ENCODE measurements around the gene KRTAP2-1.
"Not testable (repeated sequence)": the region's sequence is repeated elsewhere in the genome, so short reads cannot be mapped to it uniquely, and the experiment has no call there.

Gene KRTAP2-1

DNA sequence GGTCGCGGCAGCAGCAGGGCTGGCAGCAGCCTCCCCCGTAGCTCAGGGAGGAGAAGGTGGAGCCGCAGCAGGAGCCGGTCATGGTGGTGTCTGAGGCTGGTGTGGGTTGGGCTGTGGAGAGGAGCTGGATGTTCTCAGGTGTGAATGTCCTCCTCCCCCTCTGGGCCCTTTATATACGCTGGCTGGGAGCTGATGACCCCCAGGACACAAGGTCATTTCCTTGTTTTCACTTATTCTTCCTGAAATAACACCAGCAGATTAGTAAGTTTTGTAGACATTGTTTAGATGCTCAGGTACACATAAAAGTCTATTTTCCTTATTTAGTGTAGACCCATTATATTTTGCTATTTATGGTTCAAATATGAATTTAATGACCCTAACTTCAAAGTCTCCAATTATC, 8.0 kb upstream of the KRTAP2-1 start, which contains the start of gene KRTAP2-2:
Gene KRTAP2-2, minus strand, starts transcription at position 101 of the 400 bp plus-strand sequence. Its CDS starts 19 bp downstream, at position 82.
- not testable (repeated sequence) for DNase-seq

GRCh38 chr17:41054556-41054955, 7.4 kb upstream of the KRTAP2-1 start:
- DNase-seq: not testable (repeated sequence)

- no peak for DNase-seq
Observed at GRCh38 chr17:41054025-41054424, 6.9 kb upstream of the KRTAP2-1 start.

DNA sequence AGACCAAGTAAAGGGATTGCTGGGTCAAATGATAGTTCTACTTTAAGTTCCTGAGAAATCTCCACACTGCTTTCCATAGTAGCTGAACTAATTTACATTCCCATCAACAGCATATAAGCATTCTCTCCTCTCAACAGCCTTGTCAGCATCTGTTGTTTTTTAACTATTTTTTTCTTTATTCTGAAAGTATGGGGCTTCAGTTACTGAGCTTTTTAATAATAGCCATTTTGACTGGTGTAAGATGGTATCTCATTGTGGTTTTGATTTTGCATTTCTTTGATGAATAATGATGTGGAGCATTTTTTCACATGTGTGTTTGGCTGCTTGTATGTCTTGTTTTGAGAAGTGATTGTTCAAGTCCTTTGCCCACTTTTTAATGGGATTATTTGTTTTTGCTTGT, 5.5 kb upstream of the KRTAP2-1 start:
- DNase-seq: no peak

DNA sequence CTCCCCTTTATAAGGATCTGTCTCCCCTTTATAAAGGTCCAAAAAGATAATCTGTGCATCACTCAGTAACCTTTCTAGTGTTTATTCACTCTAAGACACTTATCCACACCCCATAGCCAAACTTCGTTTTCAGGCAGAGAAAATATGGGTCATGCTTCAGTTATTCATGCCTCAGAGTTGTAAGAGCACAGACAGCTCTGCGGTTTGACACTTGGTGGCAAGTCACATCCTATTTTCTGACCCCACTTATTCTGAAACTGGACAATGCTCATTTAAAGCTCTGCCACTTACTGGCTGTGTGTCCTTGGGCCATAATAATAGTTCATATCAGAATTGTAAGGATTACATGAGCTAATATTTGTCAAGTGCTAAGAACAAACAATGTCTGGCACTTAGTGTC, 2.0 kb upstream of the KRTAP2-1 start:
- no peak for DNase-seq

GRCh38 chr17:41048441-41048840, 1.3 kb upstream of the KRTAP2-1 start:
- DNase-seq: no peak

- no peak for DNase-seq
Observed at GRCh38 chr17:41042953-41043352, 4.2 kb downstream of the KRTAP2-1 start.

DNA sequence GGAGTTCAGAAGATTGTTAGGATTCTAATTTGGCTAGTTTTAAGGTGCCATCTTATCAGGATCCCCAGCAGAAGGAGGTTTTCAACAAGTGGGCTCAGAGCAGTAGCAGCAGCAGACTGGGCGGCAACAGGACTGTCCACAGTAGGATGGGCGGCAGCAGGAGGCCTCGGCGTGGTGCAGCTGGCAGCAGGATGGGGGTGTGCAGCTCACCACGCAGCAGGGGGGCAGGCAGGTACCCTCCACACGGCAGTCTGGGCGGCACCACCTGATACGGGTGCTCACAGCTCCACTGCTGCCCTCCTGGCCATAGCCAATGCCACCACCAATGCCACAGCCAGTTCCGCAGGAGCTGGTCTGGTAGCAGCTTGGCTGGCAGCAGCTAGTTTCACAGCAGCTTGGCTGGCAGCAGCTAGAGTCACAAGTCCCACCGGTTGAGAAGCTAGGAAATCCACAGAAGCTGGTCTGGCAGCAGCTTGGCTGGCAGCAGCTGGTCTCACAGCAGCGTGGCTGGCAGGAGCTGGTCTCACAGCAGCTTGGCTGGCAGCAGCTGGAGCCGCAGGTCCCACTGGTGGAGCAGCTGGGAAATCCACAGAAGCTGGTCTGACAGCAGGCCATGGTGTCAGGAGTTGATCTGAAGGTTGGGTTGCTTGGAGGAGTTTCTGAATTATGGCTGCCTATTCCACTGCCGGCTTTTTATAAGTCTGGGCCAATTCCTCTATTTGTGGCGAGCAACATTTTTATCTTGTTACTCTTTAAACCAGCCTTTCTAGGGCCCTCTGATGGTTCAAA, 6.1 kb downstream of the KRTAP2-1 start, which contains the start of gene KRTAP1-1:
Gene KRTAP1-1, minus strand, starts transcription at position 668 of the 789 bp plus-strand sequence. Its CDS starts 53 bp downstream, at position 615.
- not testable (repeated sequence) for DNase-seq

DNA sequence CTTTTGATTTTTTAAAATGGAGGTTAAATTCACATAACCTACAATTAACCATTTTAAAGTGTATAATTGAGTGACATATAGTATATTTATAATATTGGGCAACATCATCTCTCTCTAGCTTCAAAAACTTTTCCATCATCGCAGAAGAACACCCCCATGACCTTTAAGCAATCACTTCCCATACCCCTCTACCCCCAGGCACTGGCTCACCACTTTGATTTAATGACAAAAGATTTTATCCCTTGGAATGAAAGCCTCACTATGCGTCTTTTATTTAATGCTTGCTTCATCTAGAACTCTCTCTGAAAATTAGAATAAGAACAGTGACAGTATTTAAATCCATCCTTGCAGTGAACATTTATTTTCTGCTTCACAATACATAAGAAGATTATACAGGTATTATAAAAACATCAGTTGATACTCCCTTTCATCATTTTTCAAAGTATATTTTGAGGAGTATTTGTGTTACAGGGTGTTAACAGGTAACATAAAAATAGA, 9.2 kb downstream of the KRTAP2-1 start:
- no peak for DNase-seq

DNA sequence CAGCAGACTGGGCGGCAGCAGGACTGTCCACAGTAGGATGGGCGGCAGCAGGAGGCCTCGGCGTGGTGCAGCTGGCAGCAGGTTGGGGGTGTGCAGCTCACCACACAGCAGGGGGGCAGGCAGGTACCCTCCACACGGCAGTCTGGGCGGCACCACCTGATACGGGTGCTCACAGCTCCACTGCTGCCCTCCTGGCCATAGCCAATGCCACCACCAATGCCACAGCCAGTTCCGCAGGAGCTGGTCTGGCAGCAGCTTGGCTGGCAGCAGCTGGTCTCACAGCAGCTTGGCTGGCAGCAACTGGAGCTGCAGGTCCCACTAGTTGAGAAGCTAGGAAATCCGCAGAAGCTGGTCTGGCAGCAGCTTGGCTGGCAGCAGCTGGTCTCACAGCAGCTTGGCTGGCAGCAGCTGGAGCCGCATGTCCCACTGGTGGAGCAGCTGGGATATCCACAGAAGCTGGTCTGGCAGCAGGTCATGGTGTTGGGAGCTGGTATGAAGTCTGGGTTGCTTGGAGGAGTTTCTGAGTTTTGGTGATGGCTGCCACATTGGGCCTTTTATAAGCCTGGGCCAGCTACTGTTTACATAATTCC, 12.7 kb downstream of the KRTAP2-1 start, which contains the start of gene KRTAP1-3:
Gene KRTAP1-3, minus strand, starts transcription at position 529 of the 590 bp plus-strand sequence. Its CDS starts 53 bp downstream, at position 476.
- not testable (repeated sequence) for DNase-seq

DNA sequence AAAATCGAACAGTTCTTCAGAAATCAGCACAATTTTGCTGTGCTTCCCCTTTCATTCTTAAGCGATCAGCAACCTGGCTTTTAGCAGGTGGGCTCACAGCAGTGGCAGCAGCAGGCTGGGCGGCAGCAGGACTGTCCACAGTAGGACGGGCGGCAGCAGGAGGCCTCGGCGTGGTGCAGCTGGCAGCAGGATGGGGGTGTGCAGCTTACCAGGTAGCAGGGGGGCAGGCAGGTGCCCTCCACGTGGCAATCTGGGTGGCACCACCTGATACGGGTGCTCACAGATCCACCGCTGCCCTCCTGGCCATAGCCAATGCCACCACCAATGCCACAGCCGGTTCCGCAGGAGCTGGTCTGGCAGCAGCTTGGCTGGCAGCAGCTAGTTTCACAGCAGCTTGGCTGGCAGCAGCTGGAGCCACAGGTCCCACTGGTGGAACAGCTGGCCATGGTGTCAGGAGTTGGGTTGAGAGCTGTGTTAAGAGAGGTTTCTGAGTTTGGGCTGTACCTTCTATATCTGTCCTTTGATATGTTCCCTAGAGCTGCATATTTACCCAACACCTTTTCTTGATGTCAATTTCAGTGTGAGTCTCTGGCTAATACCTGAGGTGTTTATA, 17.4 kb downstream of the KRTAP2-1 start, which contains the start of gene KRTAP1-4:
Gene KRTAP1-4, minus strand, starts transcription at position 563 of the 613 bp plus-strand sequence. Its CDS starts 117 bp downstream, at position 446.
- DNase-seq: no peak

GRCh38 chr17:41026715-41027471, 20.2 kb downstream of the KRTAP2-1 start, which contains the start of gene KRTAP1-5:
TSS of gene KRTAP1-5 (minus strand) at chr17:41027208. CDS start at chr17:41027155, 53 bp downstream.
- DNase-seq: no peak

GRCh38 chr17:41024697-41025096, 22.4 kb downstream of the KRTAP2-1 start:
- DNase-seq: no peak

DNA sequence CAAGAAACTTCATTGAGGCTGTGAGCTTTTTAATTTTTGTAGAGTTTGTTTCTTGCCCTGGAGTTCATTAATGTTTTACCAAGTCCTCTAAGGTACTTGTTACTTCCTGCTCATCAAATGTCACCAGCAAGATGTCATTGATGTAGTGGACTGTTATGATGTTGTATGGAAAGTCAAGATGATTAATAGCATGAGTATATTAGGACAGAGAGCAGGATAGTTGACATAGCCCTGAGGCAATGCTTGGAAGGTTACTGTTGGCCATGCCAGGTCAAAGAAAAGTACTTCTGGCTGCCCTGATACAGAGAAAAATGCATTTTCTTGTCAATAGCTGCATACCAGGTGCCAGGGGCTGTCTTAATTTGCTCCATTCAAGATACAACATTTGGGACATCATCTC, 26.8 kb downstream of the KRTAP2-1 start:
- no peak for DNase-seq

DNA sequence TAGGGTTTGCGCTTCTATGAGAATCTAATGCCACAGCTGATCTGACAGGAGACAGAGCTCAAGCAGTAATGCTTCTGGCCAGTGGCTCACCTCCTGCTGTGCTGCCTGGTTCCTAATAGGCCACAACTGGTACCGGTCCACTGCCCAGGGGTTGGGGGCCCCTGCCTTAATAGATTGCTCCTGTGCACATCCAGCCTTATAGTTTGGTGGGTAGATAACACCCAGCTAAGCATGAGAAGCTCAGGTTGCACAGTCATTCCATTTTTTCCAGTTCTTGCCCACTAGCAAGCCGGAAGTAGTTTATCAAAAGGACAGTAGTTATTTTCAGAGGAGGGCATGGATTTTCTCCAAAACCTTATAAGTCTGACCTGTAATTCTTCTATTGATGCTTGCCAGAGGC, 27.7 kb downstream of the KRTAP2-1 start:
- no peak for DNase-seq

GRCh38 chr17:41018541-41018940, 28.6 kb downstream of the KRTAP2-1 start:
- no peak for DNase-seq

- DNase-seq: no peak
Observed at GRCh38 chr17:41016578-41017215, 30.4 kb downstream of the KRTAP2-1 start.

DNA sequence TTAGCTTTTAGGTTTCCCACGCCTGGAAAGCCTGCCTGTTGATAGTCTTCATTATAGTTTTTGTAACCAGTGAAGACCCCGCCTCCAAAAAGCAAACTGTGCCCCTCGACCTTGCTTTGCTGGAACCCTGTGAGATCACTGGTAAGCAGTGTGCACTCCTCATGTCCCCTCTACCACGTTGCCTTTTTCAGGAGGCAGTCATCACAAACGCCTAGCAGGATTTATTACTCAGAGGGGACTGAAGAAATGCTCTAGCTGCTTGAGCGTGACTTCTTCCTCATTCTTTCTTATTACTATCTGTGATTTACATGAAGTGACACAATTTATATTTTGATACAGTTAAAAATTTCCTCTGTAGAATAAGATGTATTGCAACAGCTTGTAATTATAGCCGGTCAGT, 31.7 kb downstream of the KRTAP2-1 start:
- DNase-seq: no peak

GRCh38 chr17:41013606-41014005, 33.5 kb downstream of the KRTAP2-1 start:
- no peak for DNase-seq

DNA sequence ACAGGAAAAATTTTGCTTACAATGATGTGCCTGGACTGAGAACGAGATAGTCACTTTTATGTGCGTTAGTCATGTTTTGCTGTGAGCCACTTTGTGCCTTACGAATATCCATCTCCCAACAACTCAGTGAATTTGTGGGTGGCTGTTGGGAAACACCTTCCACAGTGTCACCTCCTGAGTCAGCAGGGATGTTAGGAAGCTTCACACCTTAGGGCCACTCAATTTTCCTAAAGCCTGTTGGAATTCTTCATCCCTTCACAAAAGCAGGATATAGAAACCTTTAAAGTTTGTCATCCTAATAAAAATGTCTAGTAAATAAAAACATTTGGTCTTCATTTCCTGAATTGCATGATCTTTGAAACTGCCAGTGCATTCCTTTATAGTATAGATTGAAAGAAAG, 33.9 kb downstream of the KRTAP2-1 start:
- no peak for DNase-seq

DNA sequence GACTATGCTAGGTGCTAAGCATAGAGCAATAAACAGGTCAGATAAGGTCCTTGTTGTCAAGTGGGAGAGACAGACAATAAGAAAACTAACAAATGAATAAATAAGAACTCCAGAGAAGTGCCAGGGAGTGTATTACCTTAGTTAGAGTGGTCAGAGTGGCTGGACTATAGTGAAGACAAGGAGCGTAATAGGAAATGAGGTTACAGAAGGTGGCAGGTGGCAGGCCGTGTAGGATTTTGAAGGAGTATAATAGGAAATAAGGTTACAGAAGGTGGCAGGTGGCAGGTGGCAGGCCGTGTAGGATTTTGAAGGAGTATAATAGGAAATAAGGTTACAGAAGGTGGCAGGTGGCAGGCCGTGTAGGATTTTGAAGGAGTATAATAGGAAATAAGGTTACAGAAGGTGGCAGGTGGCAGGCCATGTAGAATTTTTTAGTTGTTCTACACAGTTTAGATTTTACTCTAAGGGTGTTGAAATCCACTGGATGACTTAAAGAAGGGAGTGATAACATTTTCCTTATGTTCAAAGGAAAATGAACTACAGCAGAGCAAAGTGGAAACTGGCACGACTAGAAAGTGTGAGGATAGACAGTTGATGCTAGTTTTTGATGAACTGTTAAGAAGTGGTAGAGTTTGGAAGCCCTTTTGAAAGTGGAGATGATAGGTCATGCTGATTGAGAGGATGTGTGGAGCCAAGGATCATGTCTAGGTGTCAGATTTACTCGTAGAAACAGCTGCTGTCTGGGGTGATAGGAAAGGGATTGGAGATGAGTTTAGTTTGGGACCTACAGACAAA, 34.6 kb downstream of the KRTAP2-1 start:
- DNase-seq: no peak
